GM21619 (cell line): ENCODE data around the gene RASD2.

Source experiments
- ATAC-seq: cut with Tn5 transposase; IDR thresholded peaks from one replicate; pipeline ENCODE4 v1.9.1; 2021; ENCODE audit not compliant: unreplicated experiment

RASD2 gene

GRCh38 chr22:35601013-35601580, 60.5 kb downstream of the RASD2 start:
- no peak for ATAC-seq

- ATAC-seq: no peak
Measured at GRCh38 chr22:35601743-35602615, 61.3 kb downstream of the RASD2 start.
